GM12878 (cell line): Measurements from ENCODE around the gene TOM1L1. TPM values are rescaled to one million over a fixed set of nuclear protein-coding genes. Genes with fewer than 3 reads are reported as not detected.

Experiments used
- ATAC-seq: fragments of 200-7000 bp; cut with Tn5 transposase; 3 replicates; pipeline ENCODE4 v1.9.1; 2020; ENCODE audit warnings: mild to moderate bottlenecking, moderate library complexity
- BruUV-seq: library from RNA; stranded (reverse); fragments of 400-500 nt; replicated peaks from 2 replicates; lab custom pipeline; 2021; lab: Mats Ljungman, UMichigan
- CTCF ChIA-PET: fragments of 300-600 bp; sonication (Branson Sonifier 250); formaldehyde crosslinking; extraction: SDS; loops from one replicate; lab custom pipeline; 2021; ENCODE audit warnings: inconsistent platforms; lab: Yijun Ruan, JAX
- POLR2A ChIA-PET: fragments of 350-600 bp; formaldehyde crosslinking; extraction: SDS; loops from one replicate; lab custom pipeline; 2021; ENCODE audit warnings: inconsistent platforms; lab: Charles Lee
- RAD21 ChIA-PET: fragments of 300-600 bp; sonication (Branson Sonifier 250); formaldehyde crosslinking; loops from one replicate; lab custom pipeline; 2023; ENCODE audit warnings: antibody characterized with exemption; ENCODE audit not compliant: unreplicated experiment; lab: Charles Lee
- SMC1A ChIA-PET: fragments of 300-600 bp; sonication (Branson Sonifier 250); formaldehyde crosslinking; loops from one replicate; lab custom pipeline; 2023; ENCODE audit not compliant: unreplicated experiment, uncharacterized antibody; lab: Charles Lee
- DNase-seq: peaks from one replicate; pipeline ENCODE4 v3.0.0-alpha.2; 2011; ENCODE audit warnings: low read depth, low spot score
- FAIRE-seq: peaks from 3 replicates; lab custom pipeline; 2011; peaks lifted over from hg19 to GRCh38; lab: Jason Lieb, UNC
- H2AFZ ChIP-seq: 2 replicates; pipeline ENCODE4 v1.6.0; 2011; ENCODE audit warnings: low read depth, low read length, control low read depth; ENCODE audit not compliant: control insufficient read depth
- H3K27ac ChIP-seq: 2 replicates; pipeline ENCODE4 v1.5.1; 2011; ENCODE audit warnings: control low read depth; ENCODE audit not compliant: control insufficient read depth, insufficient read depth
- H3K27me3 ChIP-seq, 2 experiments: replicated peaks in 1 of 2; 2 replicates each; pipeline versions ENCODE4 v1.6.0 to v1.6.1; 2011; ENCODE audit warnings: low read length in 1 of 2; ENCODE audit not compliant: control insufficient read depth in 2 of 2, insufficient read depth in 2 of 2
- H3K36me3 ChIP-seq, 2 experiments: 2 replicates each; pipeline ENCODE4 v1.5.1; 2011; ENCODE audit warnings: low read length in 1 of 2; ENCODE audit not compliant: control insufficient read depth in 2 of 2, insufficient read depth in 2 of 2
- H3K4me1 ChIP-seq: 2 replicates; pipeline ENCODE4 v1.6.1; 2011; ENCODE audit warnings: mild to moderate bottlenecking, low read length, moderate library complexity, mixed read lengths; ENCODE audit not compliant: control insufficient read depth, insufficient read depth
- H3K4me2 ChIP-seq: 2 replicates; pipeline ENCODE4 v1.6.0; 2011; ENCODE audit warnings: control low read depth; ENCODE audit not compliant: control insufficient read depth, insufficient read depth
- H3K4me3 ChIP-seq: fragments of 200-600 bp; sonication (generic); 2 replicates; pipeline ENCODE4 v1.5.1; 2016
- H3K79me2 ChIP-seq: 2 replicates; pipeline ENCODE4 v1.6.0; 2011; ENCODE audit warnings: low read length; ENCODE audit not compliant: control insufficient read depth, insufficient read depth
- H3K9ac ChIP-seq: 2 replicates; pipeline ENCODE4 v1.8.0; 2011; ENCODE audit warnings: low read length, control low read depth, mixed read lengths; ENCODE audit not compliant: control insufficient read depth, insufficient read depth
- H3K9me3 ChIP-seq: replicated peaks from 3 replicates; pipeline ENCODE4 v1.5.1; 2011; ENCODE audit warnings: mild to moderate bottlenecking, low read length; ENCODE audit not compliant: control insufficient read depth, insufficient read depth
- H4K20me1 ChIP-seq: 2 replicates; pipeline ENCODE4 v1.6.0; 2011; ENCODE audit not compliant: control insufficient read depth, insufficient read depth
- DPF2 ChIP-seq: fragments of 450-650 bp; IDR thresholded peaks from 2 replicates; pipeline ENCODE4 v1.6.1; 2017; ENCODE audit warnings: mild to moderate bottlenecking
- ELK1 ChIP-seq: IDR thresholded peaks from 2 replicates; pipeline ENCODE4 v1.6.1; 2012; ENCODE audit warnings: low read depth, low read length, improper control_type of control experiment
- ESRRA ChIP-seq: IDR thresholded peaks from 2 replicates; pipeline ENCODE4 v1.6.1; 2012; ENCODE audit warnings: mild to moderate bottlenecking, low read length, improper control_type of control experiment
- FOXM1 ChIP-seq: IDR thresholded peaks from 2 replicates; pipeline ENCODE4 v1.6.1; 2012; ENCODE audit warnings: low read depth, mild to moderate bottlenecking, inconsistent platforms, low read length, moderate library complexity
- HDAC2 ChIP-seq: fragments of 200-600 bp; sonication (generic); IDR thresholded peaks from 2 replicates; pipeline ENCODE4 v1.6.1; 2017
- IKZF1 ChIP-seq: fragments of 450-650 bp; conservative IDR thresholded peaks from 2 replicates; pipeline ENCODE4 v1.6.1; 2017; ENCODE audit warnings: antibody characterized with exemption, mild to moderate bottlenecking
- NBN ChIP-seq: fragments of 450-650 bp; IDR thresholded peaks from 2 replicates; pipeline ENCODE4 v1.6.1; 2016
- NRF1 ChIP-seq: conservative IDR thresholded peaks from 2 replicates; pipeline ENCODE4 v1.6.1; 2011; ENCODE audit warnings: mild to moderate bottlenecking, low read depth, low read length, improper control_type of control experiment
- PAX5 ChIP-seq: IDR thresholded peaks from 2 replicates; pipeline ENCODE4 v1.6.1; 2011; ENCODE audit warnings: low read depth, low read length, borderline replicate concordance
- PKNOX1 ChIP-seq: fragments of 450-650 bp; IDR thresholded peaks from 2 replicates; pipeline ENCODE4 v1.6.1; 2016; ENCODE audit warnings: mild to moderate bottlenecking
- POLR2A ChIP-seq: IDR thresholded peaks from 2 replicates; pipeline ENCODE4 v1.6.1; 2011; ENCODE audit warnings: low read depth, mild to moderate bottlenecking, low read length
- POLR2AphosphoS5 ChIP-seq: IDR thresholded peaks from 2 replicates; pipeline ENCODE4 v1.6.1; 2011; ENCODE audit warnings: mild to moderate bottlenecking, low read length, inconsistent platforms
- POU2F2 ChIP-seq: IDR thresholded peaks from 3 replicates; pipeline ENCODE4 v1.6.1; 2011; ENCODE audit warnings: low read depth, mild to moderate bottlenecking, low read length, borderline replicate concordance
- SUZ12 ChIP-seq: fragments of 200-600 bp; sonication (generic); IDR thresholded peaks from one replicate; pipeline ENCODE4 v1.6.1; 2018; ENCODE audit warnings: antibody characterized with exemption, mild to moderate bottlenecking; ENCODE audit not compliant: unreplicated experiment
- TCF12 ChIP-seq: IDR thresholded peaks from 2 replicates; pipeline ENCODE4 v1.6.1; 2011; ENCODE audit warnings: low read depth, mild to moderate bottlenecking, low read length
- WGBS: methylation state at CpG from one replicate; pipeline ENCODE4 v1.1.6; 2016; ENCODE audit warnings: low lambda C conversion rate; ENCODE audit not compliant: insufficient replicate concordance, insufficient coverage; ENCODE audit errors: missing lambda C conversion rate; 5-methylcytosine and 5-hydroxymethylcytosine counted together
- in situ Hi-C: fragments of 300-500 bp; cut with MboI; formaldehyde crosslinking; loops from 9 replicates; pipeline ENCODE4 v1.14.3; 2018; ENCODE audit warnings: mixed read lengths
- intact Hi-C: fragments of 100-400 bp; cut with micrococcal nuclease; formaldehyde crosslinking; loops from one replicate; pipeline ENCODE4 v1.14.2; 2022; ENCODE audit not compliant: unreplicated experiment
- polyA plus RNA-seq, 11 experiments: library from polyadenylated mRNA; depleted of rRNA in 4 of 11; unstranded in 6 of 11; stranded (reverse) in 5 of 11; fragments of >200 nt; fragmentation: Nextera tagmentation in 4 of 11; fragmentation: Illumina TruSeq in 1 of 11; extraction: Ambion mirVana in 4 of 11; extraction: Trizol in 1 of 11; gene quantifications; 1 replicate in 1 of 11; 2 replicates in 10 of 11; pipeline versions ENCODE4 v1.2.1 to v1.2.3, GENCODE V29; 2011 to 2016; ENCODE audit warnings: inconsistent platforms in 2 of 11, missing spikeins in 2 of 11, low read depth in 1 of 11
- total RNA-seq, 4 experiments: library from RNA; depleted of rRNA in 3 of 4; stranded (reverse); fragments of >200 nt in 3 of 4; fragmentation: Illumina TruSeq in 1 of 4; extraction: Trizol in 1 of 4; gene quantifications; 2 replicates each; pipeline versions ENCODE4 v1.2.1 to v1.2.3, GENCODE V29; 2013 to 2021
- TF ChIP-seq, protein P1 (sequence below): IDR thresholded peaks from 2 replicates; pipeline ENCODE4 v1.6.1; 2011; ENCODE audit warnings: mild to moderate bottlenecking, low read depth, low read length, moderate library complexity; ENCODE audit not compliant: insufficient replicate concordance

TOM1L1 gene
- total and polyA plus RNA-seq, 10 of the 15 experiments (the other 5 are each of a cell fraction or from before 2014, with no cell fraction given): 1.9 to 8.8 (median 2.5) TPM

DNA sequence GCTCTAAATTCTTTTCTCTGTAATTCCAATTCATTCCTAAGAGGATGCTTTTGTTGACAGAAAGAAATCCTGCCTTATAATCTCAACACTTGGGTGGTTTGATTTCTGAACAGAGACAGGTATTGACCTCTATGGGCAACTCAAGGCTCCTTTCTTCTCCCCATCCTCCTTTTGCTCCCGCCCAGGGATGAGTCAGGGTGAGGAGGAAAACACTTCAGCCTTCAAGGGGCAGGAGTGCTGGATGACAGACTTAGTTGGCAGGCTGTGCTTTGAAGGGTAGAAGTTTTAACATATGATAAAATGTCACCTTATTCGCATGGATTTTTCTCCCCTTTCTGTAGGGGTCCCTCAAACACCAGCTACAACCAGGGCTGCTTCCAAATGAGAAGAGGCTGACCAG, 16.7 kb upstream of the TOM1L1 start:
- H3K4me1 ChIP-seq: no peaks in the 10 kb centered on the region
- CTCF ChIA-PET: no interaction called here
- no peak overlapping the region for H3K9ac ChIP-seq
- no peak overlapping the region for H3K4me2 ChIP-seq
- no peaks in the 10 kb centered on the region for H3K36me3 ChIP-seq
- SMC1A ChIA-PET: no interaction called here
- H3K9me3 ChIP-seq: no peaks in the 10 kb centered on the region
- WGBS: 42% methylated on average over 2 of the region's 2 CpGs
- no peak overlapping the region for H3K4me3 ChIP-seq
- H3K27me3 ChIP-seq: no peaks in the 10 kb centered on the region
- FAIRE-seq: no peak
- no peaks in the 10 kb centered on the region for H4K20me1 ChIP-seq
- BruUV-seq: no TSS peak
- TF ChIP-seq SUZ12 (no peak), HDAC2 (no peak), TCF12 (no peak), ELK1 (no peak), POU2F2 (no peak), POLR2A (no peak), PAX5 (no peak), FOXM1 (no peak), ESRRA (no peak), POLR2AphosphoS5 (no peak), IKZF1 (no peak), DPF2 (no peak), NBN (no peak), PKNOX1 (no peak), NRF1 (no peak)
- TF ChIP-seq, protein P1, sequence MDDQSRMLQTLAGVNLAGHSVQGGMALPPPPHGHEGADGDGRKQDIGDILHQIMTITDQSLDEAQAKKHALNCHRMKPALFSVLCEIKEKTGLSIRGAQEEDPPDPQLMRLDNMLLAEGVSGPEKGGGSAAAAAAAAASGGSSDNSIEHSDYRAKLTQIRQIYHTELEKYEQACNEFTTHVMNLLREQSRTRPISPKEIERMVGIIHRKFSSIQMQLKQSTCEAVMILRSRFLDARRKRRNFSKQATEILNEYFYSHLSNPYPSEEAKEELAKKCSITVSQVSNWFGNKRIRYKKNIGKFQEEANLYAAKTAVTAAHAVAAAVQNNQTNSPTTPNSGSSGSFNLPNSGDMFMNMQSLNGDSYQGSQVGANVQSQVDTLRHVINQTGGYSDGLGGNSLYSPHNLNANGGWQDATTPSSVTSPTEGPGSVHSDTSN: no peak
- TF ChIP-seq, all 136 proteins: peak for 0
- ATAC-seq (no peak), DNase-seq (no peak)
- ChIA-PET RAD21 (no interaction called here), POLR2A (no interaction called here)
- intact Hi-C loops (loop anchor here (10.0 kb wide), 1 partner anchor 59 kb away; no protein-coding TSS in a partner anchor), in situ Hi-C loops (no loop called here)
- Histone ChIP-seq H3K79me2 (no peaks in the 10 kb centered on the region), H2AFZ (no peak overlapping the region), H3K27ac (no peak overlapping the region)
